Nephron (organoid): Measurements from ENCODE around the gene TSPOAP1.

Experiments
- H3K27ac Mint-ChIP-seq, 3 experiments: 2 replicates each; pipeline ENCODE4 v1.8.0; 2020; ENCODE audit warnings: mixed read lengths in 3 of 3, mild to moderate bottlenecking in 2 of 3, moderate library complexity in 1 of 3
- H3K27me3 Mint-ChIP-seq: 2 replicates; pipeline ENCODE4 v1.8.0; 2021; ENCODE audit warnings: low read depth, mild to moderate bottlenecking, moderate library complexity, mixed read lengths
- H3K36me3 Mint-ChIP-seq: 2 replicates; pipeline ENCODE4 v1.8.0; 2020; ENCODE audit warnings: low read depth, mixed read lengths
- H3K4me1 Mint-ChIP-seq: 2 replicates; pipeline ENCODE4 v1.8.0; 2020; ENCODE audit warnings: mixed read lengths
- H3K4me3 Mint-ChIP-seq, 3 experiments: 2 replicates each; pipeline ENCODE4 v1.8.0; 2020; ENCODE audit warnings: mild to moderate bottlenecking in 3 of 3, mixed read lengths in 3 of 3, moderate library complexity in 2 of 3
- H3K9me3 Mint-ChIP-seq: 2 replicates; pipeline ENCODE4 v1.8.0; 2020; ENCODE audit warnings: mixed read lengths
- CTCF ChIP-seq, 3 experiments: fragments of 200-600 bp; sonication (generic); IDR thresholded peaks; one replicate each; pipeline ENCODE4 v1.5.0; 2021; ENCODE audit warnings: antibody characterized with exemption in 3 of 3; ENCODE audit not compliant: unreplicated experiment in 3 of 3

Gene TSPOAP1

DNA sequence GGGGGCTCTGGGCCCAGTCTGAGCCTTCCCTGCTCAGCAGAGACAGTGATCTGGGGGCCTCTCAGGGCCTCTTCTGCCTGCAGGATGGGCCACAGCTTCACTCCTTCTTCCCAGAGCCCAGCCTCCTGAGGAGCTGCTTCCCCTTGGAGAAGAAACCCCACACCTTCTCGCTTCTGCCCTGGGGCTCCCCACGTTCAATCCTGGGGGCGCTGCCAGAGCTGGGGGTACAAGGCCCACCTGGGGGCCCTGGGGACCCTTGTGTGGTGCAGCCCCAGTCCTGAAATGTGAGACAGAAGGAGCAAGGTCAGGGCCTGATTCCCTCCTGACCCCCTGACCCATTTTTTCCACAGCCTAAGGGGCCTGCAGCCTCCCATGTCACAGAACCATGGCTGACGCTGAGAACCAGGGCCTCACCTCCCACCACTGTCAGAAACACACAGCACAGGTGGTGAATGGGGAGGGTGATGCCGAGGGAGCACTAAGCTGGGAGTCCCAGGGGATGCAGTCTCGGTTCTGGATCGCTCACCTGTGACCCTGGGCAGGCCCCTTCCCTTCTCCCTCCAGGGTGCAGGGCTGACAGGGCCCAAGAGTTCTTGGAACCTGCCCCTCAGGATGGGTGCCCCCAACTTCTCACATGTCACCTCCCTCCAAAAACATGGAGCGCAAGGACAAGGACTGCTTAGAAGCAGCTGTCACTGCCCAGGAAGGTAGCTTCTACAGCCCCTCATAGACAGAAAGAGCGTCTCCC lies 26.2 kb downstream of the TSPOAP1 start:
- Mint-ChIP-seq H3K4me1 (peaks cover 8% of the 10 kb centered on the region), H3K27me3 (peaks cover 1% of the 10 kb centered on the region), H3K4me3 (no peak overlapping the region), H3K9me3 (peaks cover 3% of the 10 kb centered on the region), H3K27ac (no peak overlapping the region), H3K36me3 (no peaks in the 10 kb centered on the region)
- TF ChIP-seq CTCF (IDR thresholded peaks at IDR 0.05; ENCODE audit: unreplicated experiment in 3 of 3) = no peak

GRCh38 chr17:58301504-58302150 lies 27.0 kb downstream of the TSPOAP1 start:
- H3K27ac Mint-ChIP-seq = no peak overlapping the region
- H3K4me3 Mint-ChIP-seq = no peak overlapping the region
- no peaks in the 10 kb centered on the region for H3K36me3 Mint-ChIP-seq
- H3K4me1 Mint-ChIP-seq = peaks cover 8% of the 10 kb centered on the region
- peaks cover 3% of the 10 kb centered on the region for H3K9me3 Mint-ChIP-seq
- H3K27me3 Mint-ChIP-seq = no peaks in the 10 kb centered on the region
- no peak for TF ChIP-seq CTCF (IDR thresholded peaks at IDR 0.05; ENCODE audit: unreplicated experiment in 3 of 3)

DNA sequence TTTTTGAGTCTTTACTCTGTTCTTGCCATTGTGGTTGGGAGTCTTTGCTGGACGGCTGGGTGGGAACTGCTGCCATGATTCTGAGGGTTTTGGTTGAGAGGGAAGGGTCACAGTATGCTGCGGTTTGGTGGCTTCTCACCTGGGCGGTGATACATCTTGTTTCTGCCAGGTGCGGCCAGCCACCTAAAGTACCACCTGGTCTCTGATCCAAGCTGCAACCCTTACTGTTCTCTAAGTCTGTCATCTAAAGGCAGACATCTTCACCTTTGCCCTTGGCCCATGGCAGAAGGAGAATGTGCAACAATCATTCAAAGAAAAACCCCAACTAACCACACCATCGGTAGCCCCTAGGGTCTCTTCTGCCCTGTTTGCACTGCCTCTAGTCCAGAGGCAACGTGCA lies 28.3 kb downstream of the TSPOAP1 start:
- no peak overlapping the region for H3K4me3 Mint-ChIP-seq
- H3K4me1 Mint-ChIP-seq = peaks cover 8% of the 10 kb centered on the region
- no peaks in the 10 kb centered on the region for H3K36me3 Mint-ChIP-seq
- no peaks in the 10 kb centered on the region for H3K27me3 Mint-ChIP-seq
- no peak overlapping the region for H3K27ac Mint-ChIP-seq
- TF ChIP-seq CTCF (IDR thresholded peaks at IDR 0.05; ENCODE audit: unreplicated experiment in 3 of 3) = no peak
- H3K9me3 Mint-ChIP-seq = peaks cover 6% of the 10 kb centered on the region

- Mint-ChIP-seq H3K4me3 (no peak overlapping the region), H3K4me1 (no peaks in the 10 kb centered on the region), H3K36me3 (no peaks in the 10 kb centered on the region), H3K27ac (no peak overlapping the region), H3K27me3 (peaks cover 10% of the 10 kb centered on the region), H3K9me3 (peaks cover 3% of the 10 kb centered on the region)
- TF ChIP-seq CTCF (IDR thresholded peaks at IDR 0.05; ENCODE audit: unreplicated experiment in 3 of 3) = no peak
Measured at GRCh38 chr17:58294034-58294433, 34.6 kb downstream of the TSPOAP1 start.

DNA sequence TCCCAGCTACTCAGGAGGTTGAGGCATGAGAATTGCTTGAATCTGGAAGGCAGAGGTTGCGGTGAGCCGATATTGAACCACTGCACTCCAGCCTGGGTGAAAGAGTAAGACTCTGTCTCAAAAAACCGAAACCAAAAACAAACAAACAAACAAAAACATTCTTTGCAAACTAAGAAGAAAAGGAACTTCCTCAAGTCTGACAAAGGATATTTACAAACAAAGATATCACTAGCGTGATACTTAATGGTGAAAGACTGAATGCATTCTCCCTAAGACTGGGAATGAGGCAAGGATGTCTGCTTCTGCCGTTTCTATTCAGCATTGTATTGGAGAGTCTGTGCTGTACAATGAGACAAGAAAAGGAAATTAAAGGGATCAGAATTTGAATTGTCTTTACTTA lies 37.3 kb downstream of the TSPOAP1 start:
- H3K36me3 Mint-ChIP-seq = no peaks in the 10 kb centered on the region
- H3K27me3 Mint-ChIP-seq = peaks cover 10% of the 10 kb centered on the region
- peaks cover under 1% of the 10 kb centered on the region for H3K9me3 Mint-ChIP-seq
- no peak for TF ChIP-seq CTCF (IDR thresholded peaks at IDR 0.05; ENCODE audit: unreplicated experiment in 3 of 3)
- no peaks in the 10 kb centered on the region for H3K4me1 Mint-ChIP-seq
- no peak overlapping the region for H3K27ac Mint-ChIP-seq
- H3K4me3 Mint-ChIP-seq = no peak overlapping the region

GRCh38 chr17:58289869-58290268 lies 38.7 kb downstream of the TSPOAP1 start:
- Mint-ChIP-seq H3K36me3 (no peaks in the 10 kb centered on the region), H3K27ac (no peak overlapping the region), H3K9me3 (no peaks in the 10 kb centered on the region), H3K27me3 (peaks cover 16% of the 10 kb centered on the region), H3K4me3 (no peak overlapping the region), H3K4me1 (no peaks in the 10 kb centered on the region)
- no peak for TF ChIP-seq CTCF (IDR thresholded peaks at IDR 0.05; ENCODE audit: unreplicated experiment in 3 of 3)
